ENCODE results near the gene IPCEF1. TPM values are rescaled to one million over a fixed set of nuclear protein-coding genes. Genes with fewer than 3 reads are reported as not detected.

The IPCEF1 gene
- polyA plus RNA-seq, 3 donors = 14.7 to 29.7 (median 16.5) TPM

DNA sequence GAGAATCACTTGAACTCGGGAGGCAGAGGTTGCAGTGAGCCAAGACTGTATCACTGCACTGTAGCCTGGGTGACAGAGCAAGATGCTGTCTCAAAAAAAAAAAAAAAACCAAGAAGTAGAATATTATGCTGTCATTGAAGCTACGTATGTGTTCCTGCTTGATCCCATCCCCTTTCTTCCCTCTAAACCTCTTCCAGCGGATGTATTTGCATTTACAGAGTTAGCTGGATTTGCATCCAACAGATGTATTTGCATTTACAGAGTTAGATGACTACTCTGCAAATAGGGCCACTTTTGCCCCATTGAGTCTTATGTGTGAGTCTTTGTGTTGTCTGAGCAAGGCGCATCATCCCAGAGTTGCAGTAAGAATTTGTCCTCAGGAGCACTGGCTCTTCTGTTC is 24.9 kb upstream of the IPCEF1 start:
- no peak overlapping the region for H3K9ac ChIP-seq (ENCODE audit: insufficient read depth, low read length, poor library complexity, severe bottlenecking)
- H3K4me3 Mint-ChIP-seq = no peak overlapping the region
- 90% methylated on average over 2 of the region's 4 CpGs for WGBS (ENCODE audit: insufficient coverage)
- no peaks in the 10 kb centered on the region for H3K27me3 ChIP-seq (ENCODE audit: control insufficient read depth in 2 of 2, insufficient read depth in 2 of 2, low read length in 2 of 2)
- no peaks in the 10 kb centered on the region for H4K20me1 ChIP-seq (ENCODE audit: insufficient read depth, low read length)
- no peak overlapping the region for H3K27ac Mint-ChIP-seq
- no peak overlapping the region for H2AFZ ChIP-seq (ENCODE audit: insufficient read depth, low read depth, low read length, poor library complexity, severe bottlenecking)
- H3K27me3 Mint-ChIP-seq (ENCODE audit: low read depth in 3 of 3) = peaks cover 2 to 5% (median 3%) of the 10 kb centered on the region in 3 donors
- intact Hi-C loops (cut with micrococcal nuclease) = no loop called here
- no peak for DNase-seq
- peaks cover 0 to 10% (median 3%) of the 10 kb centered on the region in 7 donors for H3K9me3 Mint-ChIP-seq
- H3K27ac ChIP-seq (ENCODE audit: low read depth in 1 of 2, low read length in 2 of 2) = no peak overlapping the region
- no peaks in the 10 kb centered on the region for H3K79me2 ChIP-seq (ENCODE audit: insufficient read depth, low read length)
- peaks cover 10 to 12% of the 10 kb centered on the region in 2 donors for H3K4me1 ChIP-seq (ENCODE audit: control insufficient read depth in 1 of 2, insufficient read depth in 2 of 2, low read length in 2 of 2)
- H3K4me3 ChIP-seq (replicated peaks in 1 of 3; ENCODE audit: low read depth in 2 of 3, low read length in 3 of 3) = no peak overlapping the region
- H3K36me3 ChIP-seq (replicated peaks in 1 of 2; ENCODE audit: control insufficient read depth in 1 of 2, insufficient read depth in 2 of 2, low read length in 2 of 2) = no peaks in the 10 kb centered on the region
- peaks cover 14% of the 10 kb centered on the region for H3K4me1 Mint-ChIP-seq
- H3K36me3 Mint-ChIP-seq = no peaks in the 10 kb centered on the region
- peaks cover 0 to 5% of the 10 kb centered on the region in 2 donors for H3K9me3 ChIP-seq (replicated peaks in 1 of 2; ENCODE audit: control insufficient read depth in 1 of 2, insufficient read depth in 1 of 2, low read length in 2 of 2)
- H3K4me2 ChIP-seq (replicated peaks; ENCODE audit: extremely low read depth, low read length, poor library complexity, severe bottlenecking) = no peak overlapping the region
- TF ChIP-seq, protein P1, sequence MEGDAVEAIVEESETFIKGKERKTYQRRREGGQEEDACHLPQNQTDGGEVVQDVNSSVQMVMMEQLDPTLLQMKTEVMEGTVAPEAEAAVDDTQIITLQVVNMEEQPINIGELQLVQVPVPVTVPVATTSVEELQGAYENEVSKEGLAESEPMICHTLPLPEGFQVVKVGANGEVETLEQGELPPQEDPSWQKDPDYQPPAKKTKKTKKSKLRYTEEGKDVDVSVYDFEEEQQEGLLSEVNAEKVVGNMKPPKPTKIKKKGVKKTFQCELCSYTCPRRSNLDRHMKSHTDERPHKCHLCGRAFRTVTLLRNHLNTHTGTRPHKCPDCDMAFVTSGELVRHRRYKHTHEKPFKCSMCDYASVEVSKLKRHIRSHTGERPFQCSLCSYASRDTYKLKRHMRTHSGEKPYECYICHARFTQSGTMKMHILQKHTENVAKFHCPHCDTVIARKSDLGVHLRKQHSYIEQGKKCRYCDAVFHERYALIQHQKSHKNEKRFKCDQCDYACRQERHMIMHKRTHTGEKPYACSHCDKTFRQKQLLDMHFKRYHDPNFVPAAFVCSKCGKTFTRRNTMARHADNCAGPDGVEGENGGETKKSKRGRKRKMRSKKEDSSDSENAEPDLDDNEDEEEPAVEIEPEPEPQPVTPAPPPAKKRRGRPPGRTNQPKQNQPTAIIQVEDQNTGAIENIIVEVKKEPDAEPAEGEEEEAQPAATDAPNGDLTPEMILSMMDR (IDR thresholded peaks at IDR 0.05) = no peak

DNA sequence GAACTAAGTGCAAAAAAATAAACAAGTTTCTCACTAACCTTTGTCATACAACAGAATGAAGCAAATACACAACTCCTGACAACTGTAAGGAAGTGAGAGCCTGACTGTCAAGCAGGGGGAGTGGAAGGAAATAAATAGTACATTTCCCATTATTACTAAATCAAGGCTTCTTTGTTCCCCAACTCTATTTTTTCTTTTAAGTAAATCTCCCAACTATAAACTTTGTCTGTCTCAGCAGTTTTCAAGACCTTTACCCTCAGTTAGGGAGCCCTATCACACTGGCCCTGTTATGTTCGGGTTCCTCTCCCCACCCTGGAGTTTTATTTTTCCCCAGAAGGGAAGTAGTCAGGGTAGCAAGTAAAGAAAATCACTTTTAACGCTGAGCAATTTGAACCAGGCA is 24.1 kb upstream of the IPCEF1 start:
- H3K36me3 Mint-ChIP-seq = no peaks in the 10 kb centered on the region

More for the DNA sequence above, 24.1 kb upstream of the IPCEF1 start:
- TF ChIP-seq, protein P1 (IDR thresholded peaks at IDR 0.05) = no peak
- Histone ChIP-seq H3K36me3 (replicated peaks in 1 of 2; ENCODE audit: control insufficient read depth in 1 of 2, insufficient read depth in 2 of 2, low read length in 2 of 2) (no peaks in the 10 kb centered on the region), H3K9me3 (replicated peaks in 1 of 2; ENCODE audit: control insufficient read depth in 1 of 2, insufficient read depth in 1 of 2, low read length in 2 of 2) (peaks cover 0 to 5% of the 10 kb centered on the region in 2 donors), H3K27ac (ENCODE audit: low read depth in 1 of 2, low read length in 2 of 2) (peak overlapping the region in 1 of 2 donors; percentile 58), H3K27me3 (ENCODE audit: control insufficient read depth in 2 of 2, insufficient read depth in 2 of 2, low read length in 2 of 2) (no peaks in the 10 kb centered on the region), H2AFZ (ENCODE audit: insufficient read depth, low read depth, low read length, poor library complexity, severe bottlenecking) (peak overlapping the region; percentile 48), H3K4me2 (replicated peaks; ENCODE audit: extremely low read depth, low read length, poor library complexity, severe bottlenecking) (peak overlapping the region; percentile 38), H3K79me2 (ENCODE audit: insufficient read depth, low read length) (no peaks in the 10 kb centered on the region), H4K20me1 (ENCODE audit: insufficient read depth, low read length) (no peaks in the 10 kb centered on the region), H3K4me1 (ENCODE audit: control insufficient read depth in 1 of 2, insufficient read depth in 2 of 2, low read length in 2 of 2) (peaks cover 10 to 12% of the 10 kb centered on the region in 2 donors), H3K4me3 (replicated peaks in 1 of 3; ENCODE audit: low read depth in 2 of 3, low read length in 3 of 3) (peak overlapping the region in 1 of 3 experiments; percentile 23), H3K9ac (ENCODE audit: insufficient read depth, low read length, poor library complexity, severe bottlenecking) (peak overlapping the region; percentile 2)
- Mint-ChIP-seq H3K4me1 (peaks cover 14% of the 10 kb centered on the region), H3K27ac (peak overlapping the region; percentile 20 to 92 (median 79)), H3K27me3 (ENCODE audit: low read depth in 3 of 3) (peaks cover 0 to 5% (median 2%) of the 10 kb centered on the region in 3 donors), H3K9me3 (peaks cover 0 to 10% (median 2%) of the 10 kb centered on the region in 7 donors), H3K4me3 (peak overlapping the region in 1 of 2 donors; percentile 67)
- peak in 2 of 3 donors; percentile 12 to 21 for DNase-seq
- no CpG with 5 or more reads among the region's 2 CpGs for WGBS (ENCODE audit: insufficient coverage)
- intact Hi-C loops (cut with micrococcal nuclease) = no loop called here

All from CD14-positive monocyte (primary cell).